K562 (cell line): ENCODE data around the gene ATG10. TPM values are rescaled to one million over a fixed set of nuclear protein-coding genes. Genes with fewer than 3 reads are reported as not detected.

Experiments used
- CREB3L1 ChIP-seq: fragments of 450-650 bp; IDR thresholded peaks from 2 replicates; pipeline ENCODE4 v1.6.1; 2014; ENCODE audit warnings: low read depth, mild to moderate bottlenecking, moderate library complexity, borderline replicate concordance
- CXXC5 ChIP-seq: fragments of 250-450 bp; sonication (Bioruptor Pico); IDR thresholded peaks from 2 replicates; pipeline ENCODE4 v1.8.0; 2022; ENCODE audit warnings: inconsistent platforms, mild to moderate bottlenecking, moderate library complexity
- GABPB1 ChIP-seq: sonication (generic); formaldehyde crosslinking; IDR thresholded peaks from 2 replicates; pipeline ENCODE4 v1.8.0; 2022; ENCODE audit warnings: mild to moderate bottlenecking, missing genetic modification reagents
- NFIC ChIP-seq: fragments of 450-650 bp; IDR thresholded peaks from 2 replicates; pipeline ENCODE4 v1.6.1; 2017; ENCODE audit warnings: mild to moderate bottlenecking, inconsistent platforms
- POLR2AphosphoS5 ChIP-seq: IDR thresholded peaks from 2 replicates; pipeline ENCODE4 v1.6.1; 2011; ENCODE audit warnings: mild to moderate bottlenecking, low read depth, low read length, moderate library complexity; ENCODE audit not compliant: control insufficient read depth, insufficient read depth
- SP1 ChIP-seq: sonication (generic); formaldehyde crosslinking; IDR thresholded peaks from 2 replicates; pipeline ENCODE4 v1.8.1; 2022; ENCODE audit warnings: mild to moderate bottlenecking, missing genetic modification reagents
- TOE1 ChIP-seq, 2 experiments: fragments of 450-650 bp in 1 of 2; sonication (generic) in 1 of 2; formaldehyde crosslinking in 1 of 2; IDR thresholded peaks; 2 replicates each; pipeline versions ENCODE4 v1.7.1 to v1.8.0; 2016 to 2022; ENCODE audit warnings: borderline replicate concordance in 2 of 2, mild to moderate bottlenecking in 2 of 2, antibody characterized with exemption in 1 of 2, inconsistent platforms in 1 of 2, low read depth in 1 of 2, missing genetic modification reagents in 1 of 2, moderate library complexity in 1 of 2
- ZNF699 ChIP-seq: fragments of 250-450 bp; sonication (Bioruptor Pico); IDR thresholded peaks from 2 replicates; pipeline ENCODE4 v1.8.0; 2021; ENCODE audit warnings: mild to moderate bottlenecking, moderate library complexity; ENCODE audit not compliant: insufficient replicate concordance
- polyA plus RNA-seq, 8 experiments: library from polyadenylated mRNA; depleted of rRNA in 4 of 8; stranded (reverse) in 5 of 8; unstranded in 3 of 8; fragments of >200 nt; fragmentation: Nextera tagmentation in 2 of 8; fragmentation: Illumina TruSeq in 1 of 8; extraction: Ambion mirVana in 2 of 8; extraction: Trizol in 1 of 8; gene quantifications; 2 replicates each; pipeline versions ENCODE4 v1.2.1 to v1.2.3, GENCODE V29; 2011 to 2014; ENCODE audit warnings: inconsistent platforms in 1 of 8, missing spikeins in 1 of 8
- total RNA-seq, 7 experiments: library from RNA; depleted of rRNA in 6 of 7; stranded (reverse); fragments of >200 nt in 6 of 7; fragmentation: Illumina TruSeq in 2 of 7; extraction: Trizol in 2 of 7; gene quantifications; 2 replicates each; pipeline versions ENCODE4 v1.2.1 to v1.2.3, GENCODE V29; 2011 to 2021; ENCODE audit warnings: low replicate concordance in 1 of 7
- TF ChIP-seq, protein P1 (sequence below), 2 experiments: fragments of 150-350 bp in 1 of 2; IDR thresholded peaks; 2 replicates each; pipeline ENCODE4 v1.6.1; 2012 to 2016; ENCODE audit warnings: low read depth in 2 of 2, low read length in 2 of 2, mild to moderate bottlenecking in 1 of 2, moderate library complexity in 1 of 2
- TF ChIP-seq, protein P2 (sequence below), 2 experiments: fragments of 450-650 bp; formaldehyde crosslinking in 1 of 2; IDR thresholded peaks; 2 replicates each; pipeline versions ENCODE4 v1.4.0 to v1.6.1; 2014 to 2020; ENCODE audit warnings: mild to moderate bottlenecking in 2 of 2, borderline replicate concordance in 1 of 2, low read depth in 1 of 2

Gene ATG10
- total and polyA plus RNA-seq, 9 of the 15 experiments (the other 6 are each of a cell fraction or from before 2014, with no cell fraction given), result 7.0 to 18.8 (median 14.6) TPM

- TF ChIP-seq, protein P1, sequence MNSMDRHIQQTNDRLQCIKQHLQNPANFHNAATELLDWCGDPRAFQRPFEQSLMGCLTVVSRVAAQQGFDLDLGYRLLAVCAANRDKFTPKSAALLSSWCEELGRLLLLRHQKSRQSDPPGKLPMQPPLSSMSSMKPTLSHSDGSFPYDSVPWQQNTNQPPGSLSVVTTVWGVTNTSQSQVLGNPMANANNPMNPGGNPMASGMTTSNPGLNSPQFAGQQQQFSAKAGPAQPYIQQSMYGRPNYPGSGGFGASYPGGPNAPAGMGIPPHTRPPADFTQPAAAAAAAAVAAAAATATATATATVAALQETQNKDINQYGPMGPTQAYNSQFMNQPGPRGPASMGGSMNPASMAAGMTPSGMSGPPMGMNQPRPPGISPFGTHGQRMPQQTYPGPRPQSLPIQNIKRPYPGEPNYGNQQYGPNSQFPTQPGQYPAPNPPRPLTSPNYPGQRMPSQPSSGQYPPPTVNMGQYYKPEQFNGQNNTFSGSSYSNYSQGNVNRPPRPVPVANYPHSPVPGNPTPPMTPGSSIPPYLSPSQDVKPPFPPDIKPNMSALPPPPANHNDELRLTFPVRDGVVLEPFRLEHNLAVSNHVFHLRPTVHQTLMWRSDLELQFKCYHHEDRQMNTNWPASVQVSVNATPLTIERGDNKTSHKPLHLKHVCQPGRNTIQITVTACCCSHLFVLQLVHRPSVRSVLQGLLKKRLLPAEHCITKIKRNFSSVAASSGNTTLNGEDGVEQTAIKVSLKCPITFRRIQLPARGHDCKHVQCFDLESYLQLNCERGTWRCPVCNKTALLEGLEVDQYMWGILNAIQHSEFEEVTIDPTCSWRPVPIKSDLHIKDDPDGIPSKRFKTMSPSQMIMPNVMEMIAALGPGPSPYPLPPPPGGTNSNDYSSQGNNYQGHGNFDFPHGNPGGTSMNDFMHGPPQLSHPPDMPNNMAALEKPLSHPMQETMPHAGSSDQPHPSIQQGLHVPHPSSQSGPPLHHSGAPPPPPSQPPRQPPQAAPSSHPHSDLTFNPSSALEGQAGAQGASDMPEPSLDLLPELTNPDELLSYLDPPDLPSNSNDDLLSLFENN (IDR thresholded peaks at IDR 0.05; ENCODE audit: low read depth in 2 of 2, low read length in 2 of 2), result peak in 1 of 2 experiments; percentile 6; a peak in 1 of 4 replicates
- TF ChIP-seq NFIC, result peak; percentile 62; the same call in 1 of the 2 replicates
- TF ChIP-seq SP1 (CRISPR knock-in tag), result peak; percentile 53; the same call in 1 of the 2 replicates
- peak; percentile 68; the same call in 1 of the 2 replicates for TF ChIP-seq CREB3L1
- TF ChIP-seq TOE1 (IDR thresholded peaks at IDR 0.05; ENCODE audit: borderline replicate concordance), result 0 out of 2 replicates have a peak, but pooled peaks have one; percentile 31
- TF ChIP-seq TOE1 (CRISPR knock-in tag; IDR thresholded peaks at IDR 0.05; ENCODE audit: borderline replicate concordance, low read depth), result no peak
- TF ChIP-seq CXXC5 (CRISPR knock-in tag), result peak; percentile 88
- TF ChIP-seq POLR2AphosphoS5, result peak; percentile 72; the same call in 1 of the 2 replicates
- no peak for TF ChIP-seq ZNF699 (CRISPR knock-in tag)
- TF ChIP-seq, protein P2, sequence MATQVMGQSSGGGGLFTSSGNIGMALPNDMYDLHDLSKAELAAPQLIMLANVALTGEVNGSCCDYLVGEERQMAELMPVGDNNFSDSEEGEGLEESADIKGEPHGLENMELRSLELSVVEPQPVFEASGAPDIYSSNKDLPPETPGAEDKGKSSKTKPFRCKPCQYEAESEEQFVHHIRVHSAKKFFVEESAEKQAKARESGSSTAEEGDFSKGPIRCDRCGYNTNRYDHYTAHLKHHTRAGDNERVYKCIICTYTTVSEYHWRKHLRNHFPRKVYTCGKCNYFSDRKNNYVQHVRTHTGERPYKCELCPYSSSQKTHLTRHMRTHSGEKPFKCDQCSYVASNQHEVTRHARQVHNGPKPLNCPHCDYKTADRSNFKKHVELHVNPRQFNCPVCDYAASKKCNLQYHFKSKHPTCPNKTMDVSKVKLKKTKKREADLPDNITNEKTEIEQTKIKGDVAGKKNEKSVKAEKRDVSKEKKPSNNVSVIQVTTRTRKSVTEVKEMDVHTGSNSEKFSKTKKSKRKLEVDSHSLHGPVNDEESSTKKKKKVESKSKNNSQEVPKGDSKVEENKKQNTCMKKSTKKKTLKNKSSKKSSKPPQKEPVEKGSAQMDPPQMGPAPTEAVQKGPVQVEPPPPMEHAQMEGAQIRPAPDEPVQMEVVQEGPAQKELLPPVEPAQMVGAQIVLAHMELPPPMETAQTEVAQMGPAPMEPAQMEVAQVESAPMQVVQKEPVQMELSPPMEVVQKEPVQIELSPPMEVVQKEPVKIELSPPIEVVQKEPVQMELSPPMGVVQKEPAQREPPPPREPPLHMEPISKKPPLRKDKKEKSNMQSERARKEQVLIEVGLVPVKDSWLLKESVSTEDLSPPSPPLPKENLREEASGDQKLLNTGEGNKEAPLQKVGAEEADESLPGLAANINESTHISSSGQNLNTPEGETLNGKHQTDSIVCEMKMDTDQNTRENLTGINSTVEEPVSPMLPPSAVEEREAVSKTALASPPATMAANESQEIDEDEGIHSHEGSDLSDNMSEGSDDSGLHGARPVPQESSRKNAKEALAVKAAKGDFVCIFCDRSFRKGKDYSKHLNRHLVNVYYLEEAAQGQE (IDR thresholded peaks at IDR 0.05; ENCODE audit: borderline replicate concordance), result peak; percentile 91
- TF ChIP-seq, protein P2 (CRISPR knock-in tag; IDR thresholded peaks at IDR 0.05; ENCODE audit: low read depth), result no peak
- peak; percentile 69; the same call in 1 of the 2 replicates for TF ChIP-seq GABPB1
These were observed at the start of gene ATG10 (continued) for GRCh38 chr5:81971712-81972491.
